Colonic mucosa (tissue), 4 donors: Measurements from ENCODE around the gene PRKCH. TPM values are rescaled to one million over a fixed set of nuclear protein-coding genes. Genes with fewer than 3 reads are reported as not detected.
"Not testable (repeated sequence)": the region's sequence is repeated elsewhere in the genome, so short reads cannot be mapped to it uniquely, and the experiment has no call there.

Experiments used
- DNase-seq: peaks from one replicate; pipeline ENCODE4 v3.0.0-alpha.2; 2020
- H3K27ac ChIP-seq: fragments of 200-600 bp; one replicate; pipeline ENCODE4 v1.8.0; 2021
- H3K27me3 ChIP-seq: fragments of 200-600 bp; one replicate; pipeline ENCODE4 v1.8.0; 2021
- H3K36me3 ChIP-seq: fragments of 200-600 bp; one replicate; pipeline ENCODE4 v1.8.0; 2021
- H3K4me1 ChIP-seq: fragments of 200-600 bp; one replicate; pipeline ENCODE4 v1.8.0; 2021; ENCODE audit warnings: mild to moderate bottlenecking
- H3K4me3 ChIP-seq: fragments of 200-600 bp; one replicate; pipeline ENCODE4 v1.8.0; 2021
- H3K9ac ChIP-seq, 2 donors: one replicate each; pipeline ENCODE4 v1.7.0; 2013; ENCODE audit warnings: control low read depth in 2 of 2, low read depth in 2 of 2, low read length in 2 of 2
- H3K9me3 ChIP-seq: fragments of 200-600 bp; one replicate; pipeline ENCODE4 v1.8.0; 2021
- CTCF ChIP-seq: fragments of 200-600 bp; IDR thresholded peaks from one replicate; pipeline ENCODE4 v1.8.0; 2022; ENCODE audit warnings: antibody characterized with exemption, mild to moderate bottlenecking
- intact Hi-C: fragments of 100-400 bp; cut with DNase I; formaldehyde crosslinking; loops from one replicate; pipeline ENCODE4 v1.14.1; 2022
- total RNA-seq, 2 donors: library from RNA; stranded (reverse); fragmentation: NEBNext Ultra II Directional in 1 of 2; extraction: Animal tissue kit (Norgen Biotek cat#: 25700) in 1 of 2; gene quantifications; one replicate each; pipeline ENCODE4 v1.2.1, GENCODE V29; 2021
- donor health status: healthy.
- donor health status: DM: no; HTN: no; CAD: no.
- donor health status: DM: no; HTN: no; CAD: no.

Gene PRKCH
- total RNA-seq, 2 donors from 2014 or later, result 11.4 to 11.5 TPM

- DNase-seq, result no peak
- Histone ChIP-seq H3K4me1 (no peaks in the 10 kb centered on the region), H3K9me3 (no peaks in the 10 kb centered on the region), H3K9ac (no peak overlapping the region), H3K4me3 (no peak overlapping the region), H3K36me3 (no peaks in the 10 kb centered on the region), H3K27ac (no peak overlapping the region), H3K27me3 (no peaks in the 10 kb centered on the region)
- no peak for TF ChIP-seq CTCF
- intact Hi-C loops, result no loop called here
Observed at GRCh38 chr14:61304688-61305087, 16.7 kb upstream of the PRKCH start.

GRCh38 chr14:61308198-61308597, 13.2 kb upstream of the PRKCH start:
- no peak for DNase-seq
- no peaks in the 10 kb centered on the region for H3K36me3 ChIP-seq
- intact Hi-C loops, result no loop called here
- no peak overlapping the region for H3K27ac ChIP-seq
- no peaks in the 10 kb centered on the region for H3K9me3 ChIP-seq
- no peak overlapping the region for H3K9ac ChIP-seq
- no peaks in the 10 kb centered on the region for H3K4me1 ChIP-seq
- no peaks in the 10 kb centered on the region for H3K27me3 ChIP-seq
- H3K4me3 ChIP-seq, result no peak overlapping the region
- TF ChIP-seq CTCF, result no peak

- DNase-seq, H3K9me3 ChIP-seq, H3K36me3 ChIP-seq, H3K4me3 ChIP-seq, H3K27me3 ChIP-seq, H3K4me1 ChIP-seq, H3K9ac ChIP-seq, intact Hi-C loops, H3K27ac ChIP-seq: not testable (repeated sequence)
Observed at GRCh38 chr14:61308701-61309100, 12.7 kb upstream of the PRKCH start.

GRCh38 chr14:61315313-61315712, 6.1 kb upstream of the PRKCH start:
- DNase-seq, result no peak
- Histone ChIP-seq H3K4me3 (no peak overlapping the region), H3K4me1 (no peaks in the 10 kb centered on the region), H3K27ac (no peak overlapping the region), H3K9me3 (no peaks in the 10 kb centered on the region), H3K36me3 (no peaks in the 10 kb centered on the region), H3K9ac (no peak overlapping the region), H3K27me3 (no peaks in the 10 kb centered on the region)
- intact Hi-C loops, result no loop called here
- no peak for TF ChIP-seq CTCF

- intact Hi-C loops, result no loop called here
Observed at GRCh38 chr14:61319086-61319485, 2.3 kb upstream of the PRKCH start.

GRCh38 chr14:61319706-61320105, 1.7 kb upstream of the PRKCH start:
- no peak overlapping the region for H3K27ac ChIP-seq
- peaks cover 7% of the 10 kb centered on the region for H3K27me3 ChIP-seq
- DNase-seq, result no peak
- no peaks in the 10 kb centered on the region for H3K36me3 ChIP-seq
- TF ChIP-seq CTCF, result no peak
- H3K4me1 ChIP-seq, result no peaks in the 10 kb centered on the region
- no peak overlapping the region for H3K9ac ChIP-seq
- H3K9me3 ChIP-seq, result no peaks in the 10 kb centered on the region
- no peak overlapping the region for H3K4me3 ChIP-seq
- intact Hi-C loops, result no loop called here

More at GRCh38 chr14:61319086-61319485, 2.3 kb upstream of the PRKCH start:
- no peaks in the 10 kb centered on the region for H3K9me3 ChIP-seq
- H3K27ac ChIP-seq, result no peak overlapping the region
- peaks cover 7% of the 10 kb centered on the region for H3K27me3 ChIP-seq
- TF ChIP-seq CTCF, result no peak
- H3K36me3 ChIP-seq, result no peaks in the 10 kb centered on the region
- H3K4me1 ChIP-seq, result no peaks in the 10 kb centered on the region
- no peak overlapping the region for H3K4me3 ChIP-seq
- DNase-seq, result no peak
- H3K9ac ChIP-seq, result no peak overlapping the region

GRCh38 chr14:61320170-61320569, 1.2 kb upstream of the PRKCH start:
- H3K27me3 ChIP-seq, H3K4me3 ChIP-seq, H3K9me3 ChIP-seq, H3K9ac ChIP-seq, H3K27ac ChIP-seq, intact Hi-C loops, H3K4me1 ChIP-seq, DNase-seq, H3K36me3 ChIP-seq: not testable (repeated sequence)
